NK-92 (cell line): ENCODE data around the gene EIPR1.

Experiments
- DNase-seq: peaks from one replicate; lab custom pipeline; 2025; ENCODE audit not compliant: unreplicated experiment; lab: John Stamatoyannopoulos, UW

The EIPR1 gene

DNA sequence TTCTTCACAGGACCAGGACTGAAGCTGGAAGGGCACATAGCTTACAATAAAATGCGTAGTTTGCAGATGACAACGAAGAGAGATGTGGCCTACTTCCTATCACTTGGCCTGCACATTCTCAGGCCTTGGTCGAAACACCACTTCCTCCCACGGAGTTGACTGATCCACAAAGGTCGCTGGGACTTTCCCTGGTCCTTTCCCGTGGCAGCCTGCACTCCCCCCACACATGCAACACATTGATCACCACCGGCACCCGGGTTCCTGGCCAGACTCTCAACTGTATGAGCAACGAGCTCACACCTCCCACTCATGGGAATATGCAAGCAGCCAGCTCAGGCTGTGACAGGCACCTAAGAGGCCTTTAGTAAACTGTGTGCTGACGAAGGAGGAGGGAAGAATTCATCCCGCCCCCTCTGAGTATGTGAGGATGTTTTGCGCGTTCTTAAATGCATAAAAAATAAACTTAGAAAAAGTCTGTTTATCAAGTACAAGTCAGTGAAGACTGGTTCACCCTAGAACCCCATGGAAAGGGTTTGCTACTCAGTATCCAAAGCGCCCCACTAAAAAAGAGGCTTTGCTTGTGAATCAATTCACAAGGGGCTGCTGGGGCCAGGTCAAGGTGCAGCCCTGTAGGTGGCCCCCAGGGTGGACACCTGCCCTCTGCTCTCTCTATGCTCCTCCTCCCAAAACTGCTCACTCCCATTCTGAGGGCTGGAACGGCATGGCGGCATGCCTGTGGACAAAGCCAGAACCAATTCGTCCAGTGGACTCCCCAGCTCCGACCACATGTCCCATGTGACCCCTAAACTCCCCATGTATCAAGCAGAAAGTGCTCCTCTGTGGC is 154.3 kb downstream of the EIPR1 start:
- no peak for DNase-seq

- no peak for DNase-seq
Observed at GRCh38 chr2:3222636-3223035, 155.0 kb downstream of the EIPR1 start.

GRCh38 chr2:3219536-3219935 is 158.1 kb downstream of the EIPR1 start:
- no peak for DNase-seq

DNA sequence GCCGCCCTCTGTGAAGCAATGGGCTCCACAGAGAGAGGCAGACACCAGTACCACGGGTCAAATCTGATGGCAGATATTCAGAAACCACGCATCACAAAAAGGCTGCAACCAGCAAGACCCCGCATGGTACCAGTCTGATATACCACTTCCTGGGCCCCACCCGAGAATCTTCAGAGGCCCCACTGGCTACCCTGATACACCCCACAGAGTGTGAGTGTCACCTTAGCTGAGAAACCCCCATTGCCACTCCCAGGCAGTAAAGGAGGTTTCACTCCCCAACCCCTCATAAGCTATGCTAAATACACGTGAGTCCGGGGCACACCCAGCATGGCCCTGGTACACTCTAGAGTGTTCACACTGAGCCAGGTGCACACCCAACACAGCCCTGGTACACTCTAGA is 160.0 kb downstream of the EIPR1 start:
- no peak for DNase-seq

- DNase-seq = no peak
Observed at GRCh38 chr2:3216841-3217495, 160.7 kb downstream of the EIPR1 start.

DNA sequence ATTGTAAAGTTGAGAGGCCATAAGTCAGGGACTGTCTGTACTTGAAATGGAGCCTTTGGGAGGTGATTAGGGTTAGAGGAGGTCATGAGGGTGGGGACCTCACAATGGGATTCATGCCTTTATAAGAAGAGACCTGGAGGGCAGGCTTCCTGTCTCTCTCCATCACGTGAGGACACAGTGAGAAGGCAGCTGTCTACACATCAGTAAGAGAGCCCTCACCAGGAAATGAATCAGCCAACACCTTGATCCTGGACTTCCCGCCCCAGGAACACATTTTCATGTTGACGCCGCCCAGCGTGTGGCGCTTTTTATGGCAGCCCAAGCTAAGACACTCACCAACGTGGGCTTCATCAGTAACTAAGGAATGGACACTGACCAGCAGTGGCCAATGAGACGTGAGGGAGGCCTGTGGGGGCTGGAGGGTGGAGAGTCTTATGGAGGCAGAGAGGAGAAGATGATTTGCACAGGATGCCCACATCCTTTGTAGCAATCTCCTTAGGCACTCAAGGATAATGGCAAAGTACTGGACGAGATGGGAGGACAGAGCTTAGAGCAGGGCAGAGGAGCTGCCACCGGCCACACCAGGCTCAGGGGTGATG is 162.7 kb downstream of the EIPR1 start:
- DNase-seq = no peak

- no peak for DNase-seq
Observed at GRCh38 chr2:3214065-3214464, 163.6 kb downstream of the EIPR1 start.

DNA sequence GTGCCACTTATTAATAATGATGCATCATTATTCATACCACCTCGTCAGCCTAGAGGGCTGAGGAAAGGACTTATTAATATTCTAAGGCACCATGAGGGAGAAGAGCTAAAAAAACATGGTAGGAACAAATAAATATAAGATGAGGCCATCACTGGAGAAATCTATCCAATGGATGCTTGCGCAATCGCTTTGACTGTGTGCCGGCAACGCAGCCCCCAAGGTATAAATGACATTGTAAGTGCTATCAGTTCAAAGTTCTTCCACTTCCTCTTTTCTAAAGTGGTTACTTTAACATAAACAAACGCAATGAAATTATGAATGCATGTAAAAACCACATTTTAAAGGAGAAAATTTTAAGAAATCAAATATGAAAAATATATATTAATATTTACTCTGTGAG is 164.6 kb downstream of the EIPR1 start:
- DNase-seq = no peak

DNA sequence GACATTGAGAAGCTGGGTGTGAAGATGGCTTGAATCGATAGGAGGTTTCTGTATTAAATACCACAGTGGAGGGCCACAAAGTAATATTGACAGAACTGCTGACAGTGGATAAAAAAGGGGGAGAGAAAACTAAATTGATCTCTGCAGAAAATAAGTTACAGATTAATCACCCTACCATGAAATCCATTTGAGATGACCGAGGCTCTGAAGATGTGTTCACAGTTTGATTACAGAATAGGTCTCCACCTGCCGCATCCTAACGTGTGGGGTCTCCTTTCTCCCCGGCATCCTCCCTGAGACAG is 165.6 kb downstream of the EIPR1 start:
- no peak for DNase-seq

DNA sequence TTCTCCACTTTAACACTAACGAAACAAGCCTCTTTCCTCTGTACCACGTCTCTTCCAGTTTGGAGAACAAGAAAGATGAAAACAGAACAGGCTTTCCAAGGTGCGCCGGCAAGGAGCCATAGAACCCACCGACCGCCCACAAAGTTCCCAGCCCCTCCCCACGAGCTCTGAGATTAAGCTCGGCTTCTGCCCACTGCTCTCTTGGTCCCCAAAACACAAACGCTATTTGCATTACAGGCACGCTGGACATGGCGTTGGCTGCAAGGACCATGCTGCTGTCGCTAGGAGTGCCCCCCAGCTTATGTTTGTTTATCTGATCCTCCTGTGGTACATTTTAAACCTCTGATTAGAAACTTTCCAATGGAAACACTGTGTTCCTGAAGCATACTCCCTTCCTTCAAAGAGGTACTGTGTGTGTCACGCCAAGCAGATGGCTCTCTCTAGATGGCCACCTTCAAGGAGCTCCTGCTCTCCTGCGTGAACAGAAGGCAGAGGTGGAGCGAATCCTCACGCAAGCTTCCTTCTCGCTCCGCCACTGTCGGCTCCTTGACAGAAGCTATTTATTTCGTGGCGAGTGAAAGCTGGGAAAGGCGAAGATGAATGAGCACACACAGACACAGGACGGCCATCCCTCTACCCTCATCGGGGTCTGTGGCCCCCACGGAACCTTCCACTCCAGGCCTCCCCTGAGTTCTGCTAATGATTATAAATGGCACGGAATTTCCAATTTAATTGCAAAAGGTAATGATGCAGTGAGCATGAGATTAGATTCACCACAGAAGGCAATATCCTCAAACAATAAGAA is 166.2 kb downstream of the EIPR1 start:
- no peak for DNase-seq

GRCh38 chr2:3210257-3210656 is 167.4 kb downstream of the EIPR1 start:
- DNase-seq = no peak

DNA sequence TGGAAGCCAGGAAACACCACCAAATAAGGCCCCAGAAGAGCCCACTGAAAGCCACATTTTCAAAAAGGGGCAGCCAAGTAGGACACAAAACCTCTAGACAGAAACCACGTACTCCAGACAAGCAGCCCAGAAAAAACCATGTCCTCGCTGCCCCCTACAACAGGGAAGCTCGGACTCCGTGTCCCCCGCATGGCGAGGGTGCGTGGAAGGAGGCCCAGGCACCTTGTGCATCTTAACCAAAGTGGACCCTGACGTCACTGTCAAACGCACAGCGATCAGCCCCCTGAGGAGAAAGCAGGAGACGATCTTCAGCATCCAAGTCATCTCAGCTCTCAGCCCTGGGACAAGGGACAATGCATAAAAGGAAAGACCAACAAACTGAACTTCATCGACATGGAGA is 168.4 kb downstream of the EIPR1 start:
- no peak for DNase-seq

DNA sequence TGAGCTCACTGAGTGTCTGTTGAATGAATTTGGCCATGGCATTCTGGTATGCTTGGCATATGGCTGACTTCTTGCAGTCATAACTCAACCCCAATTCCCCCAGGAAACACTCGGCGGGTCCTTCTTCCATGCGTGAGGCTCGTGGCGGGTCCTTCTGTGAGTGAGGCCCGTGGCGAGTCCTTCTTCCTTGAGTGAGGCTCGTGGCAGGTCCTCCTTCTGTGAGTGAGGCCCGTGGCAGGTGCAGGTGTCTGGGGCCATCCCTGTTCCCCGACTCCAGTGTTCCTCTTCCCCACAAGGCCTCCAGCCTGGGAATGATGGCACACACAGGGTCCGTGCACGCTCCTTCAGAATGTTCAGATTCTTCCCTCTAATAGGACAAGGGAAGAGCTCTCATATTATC is 169.0 kb downstream of the EIPR1 start:
- DNase-seq = no peak

DNA sequence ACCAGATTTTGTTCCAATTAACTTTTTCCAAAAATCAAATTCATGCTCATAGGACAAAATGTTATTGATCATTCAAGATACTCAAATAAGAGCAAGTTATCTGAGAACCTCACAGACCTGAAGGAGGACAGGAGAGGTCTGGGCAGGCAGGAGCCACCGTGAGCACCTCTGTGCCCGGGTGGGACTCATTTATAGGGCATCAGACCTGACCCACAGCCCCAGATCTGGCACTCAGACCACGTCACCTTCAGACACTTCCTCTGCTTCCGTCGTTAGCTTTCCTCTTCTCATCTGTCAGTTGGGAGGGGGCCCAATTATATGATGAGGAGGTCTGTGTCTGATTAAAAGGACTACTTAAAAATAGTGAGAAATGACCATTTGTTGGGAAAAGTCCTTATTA is 169.4 kb downstream of the EIPR1 start:
- no peak for DNase-seq

- DNase-seq = no peak
Observed at GRCh38 chr2:3207091-3207491, 170.5 kb downstream of the EIPR1 start.

DNA sequence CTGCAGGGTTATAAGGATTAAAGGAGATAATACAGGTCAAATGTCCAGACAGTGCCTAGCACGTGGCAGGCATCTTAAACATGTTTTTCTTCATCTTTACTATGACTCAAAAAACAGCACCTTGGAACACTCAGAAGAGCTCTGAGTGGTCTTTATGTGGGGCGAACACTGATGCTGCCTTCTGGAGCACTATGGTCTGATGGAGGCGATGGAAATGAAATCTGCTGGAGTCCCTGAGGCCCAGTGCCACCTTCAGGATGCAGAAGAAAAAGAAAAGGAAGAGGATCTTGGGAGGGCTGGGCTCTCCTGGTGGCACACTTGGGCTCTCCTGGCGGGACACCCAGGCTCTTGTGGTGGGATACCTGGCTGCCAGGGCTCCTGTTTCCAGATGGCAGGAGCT is 171.8 kb downstream of the EIPR1 start:
- no peak for DNase-seq

DNA sequence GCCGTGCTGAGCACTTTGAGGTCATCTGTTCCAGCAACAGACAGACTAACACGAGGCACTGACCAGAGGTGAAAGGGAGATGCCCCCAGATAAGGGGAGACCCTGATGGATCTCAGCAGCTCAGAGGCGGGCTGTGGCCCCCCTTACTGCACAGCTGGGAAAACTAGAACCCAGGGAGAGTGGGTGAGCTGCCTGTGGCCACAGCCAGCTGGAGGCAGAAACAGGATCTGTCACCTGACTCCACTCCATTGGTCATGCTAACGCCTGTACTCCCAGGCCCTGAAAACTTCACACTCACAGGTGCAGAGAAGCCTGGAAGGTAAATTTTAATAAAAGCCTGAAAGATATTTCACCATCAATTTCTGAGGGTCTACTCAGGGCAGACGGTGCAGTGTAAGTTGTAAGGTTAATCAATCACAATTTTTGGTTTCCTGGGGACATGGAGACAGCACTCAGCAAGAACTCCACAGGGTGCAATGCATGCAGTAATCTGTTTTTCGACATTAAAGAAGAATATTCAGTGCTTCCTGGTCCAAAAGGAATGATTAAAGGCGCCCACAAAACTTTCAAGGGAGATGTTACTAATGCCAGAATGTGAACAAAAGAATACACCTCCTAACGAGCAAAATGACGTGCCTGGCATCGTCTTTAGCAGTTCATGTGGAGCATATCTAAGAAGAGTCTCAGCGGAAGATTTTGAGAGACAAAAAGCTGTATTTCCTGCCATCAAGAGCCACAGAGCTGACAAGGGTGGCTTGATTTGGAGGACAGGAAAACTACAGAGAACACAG is 173.4 kb downstream of the EIPR1 start:
- no peak for DNase-seq

GRCh38 chr2:3203497-3204019 is 174.1 kb downstream of the EIPR1 start:
- DNase-seq = no peak

DNA sequence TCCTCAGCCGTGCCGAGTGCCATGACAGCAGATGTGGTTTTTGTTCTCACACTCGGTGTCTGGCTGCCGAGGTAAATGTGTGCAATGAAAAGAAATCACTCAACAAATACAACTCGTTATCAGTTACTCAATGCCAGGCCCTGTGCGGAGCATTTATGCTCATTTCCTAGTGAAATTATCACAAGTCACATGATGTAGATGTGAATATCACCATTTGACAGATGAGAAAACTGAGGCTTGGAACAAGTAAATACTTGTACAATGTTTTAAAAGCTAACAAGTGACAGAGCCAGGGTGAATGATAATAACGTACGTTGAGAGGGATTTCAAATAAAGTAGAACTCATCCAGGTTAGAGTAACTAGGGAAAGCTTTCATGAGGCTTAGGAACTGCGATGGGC is 174.7 kb downstream of the EIPR1 start:
- DNase-seq = no peak

DNA sequence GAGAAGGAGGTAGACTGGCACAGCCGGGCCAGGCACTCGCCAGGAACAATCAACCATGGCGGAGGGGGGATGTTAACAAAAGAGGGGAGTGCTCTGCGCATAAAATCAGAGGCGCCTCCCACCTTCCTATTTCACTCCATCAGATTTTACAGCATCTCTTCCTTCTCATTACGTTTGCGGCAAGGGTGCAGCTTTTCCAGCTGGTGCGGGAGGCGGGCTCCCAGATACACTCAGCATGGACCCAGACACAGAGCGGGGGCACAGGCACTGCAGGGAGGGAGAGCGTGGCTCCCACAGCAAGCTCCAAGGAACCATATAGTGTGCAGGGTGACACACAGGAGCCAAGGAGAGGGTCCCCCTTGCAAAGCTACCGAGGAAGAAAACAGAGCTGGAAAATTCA is 176.3 kb downstream of the EIPR1 start:
- no peak for DNase-seq
